ENCODE data around the gene SMIM36. TPM values are rescaled to one million over a fixed set of nuclear protein-coding genes. Genes with fewer than 3 reads are reported as not detected.

The SMIM36 gene
- total RNA-seq: not detected

GRCh38 chr17:55510986-55511721 lies at the start of gene SMIM36:
Gene SMIM36, minus strand, starts transcription at chr17:55511452.
- no peak for TF ChIP-seq CTCF (IDR thresholded peaks at IDR 0.05)
- Histone ChIP-seq H3K4me1 (no peaks in the 10 kb centered on the region), H3K4me3 (no peak within 1 kb of the TSS), H3K9me3 (no peaks in the 10 kb centered on the region), H3K36me3 (no peaks in the 10 kb centered on the region), H3K27ac (no peak within 1 kb of the TSS), H3K27me3 (no peaks in the 10 kb centered on the region)
- DNase-seq (ENCODE audit: low spot score): no peak

DNA sequence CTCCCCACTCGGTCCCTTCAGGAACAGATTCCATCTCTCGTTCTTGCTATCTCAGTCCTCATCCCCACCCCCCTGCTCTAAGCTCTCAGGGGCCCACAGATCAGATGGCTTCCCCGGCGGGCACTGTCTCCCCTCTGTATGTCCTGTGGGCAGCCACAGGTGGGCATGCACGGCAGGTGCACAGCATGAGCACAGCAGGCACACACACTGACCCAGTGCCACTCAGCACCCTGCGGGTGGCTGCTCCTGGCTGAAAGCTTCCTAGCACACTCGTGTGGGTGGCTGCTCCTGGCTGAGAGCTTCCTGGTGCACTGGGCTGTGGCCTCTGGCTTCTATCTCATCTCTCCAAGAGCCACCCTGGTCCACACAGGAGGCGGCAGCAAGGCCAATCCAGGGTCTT lies 44.5 kb upstream of the SMIM36 start:
- no peak for TF ChIP-seq CTCF (IDR thresholded peaks at IDR 0.05)
- no peaks in the 10 kb centered on the region for H3K36me3 ChIP-seq
- H3K9me3 ChIP-seq: no peaks in the 10 kb centered on the region
- H3K27ac ChIP-seq: no peak overlapping the region
- DNase-seq (ENCODE audit: low spot score): no peak
- no peak overlapping the region for H3K4me3 ChIP-seq
- no peaks in the 10 kb centered on the region for H3K27me3 ChIP-seq
- no peaks in the 10 kb centered on the region for H3K4me1 ChIP-seq

DNA sequence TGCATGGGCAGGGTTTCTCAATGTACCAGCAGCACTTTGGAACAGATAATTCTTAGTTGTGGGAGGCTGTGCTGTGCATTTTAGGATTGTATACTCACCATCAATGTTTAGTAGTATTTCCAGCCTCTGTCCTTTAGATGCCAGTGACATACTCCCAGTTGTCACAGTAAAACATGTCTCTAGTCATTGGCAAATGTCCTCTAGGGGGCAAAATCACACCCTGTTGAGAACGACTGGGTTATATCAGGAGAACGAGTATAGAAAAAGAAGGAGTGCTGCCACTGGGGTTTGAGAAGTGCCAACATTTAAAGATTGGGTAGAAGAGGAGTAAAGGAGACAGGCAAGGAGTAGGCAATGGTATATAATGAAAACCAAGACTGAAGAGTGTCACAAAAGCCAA lies 37.9 kb upstream of the SMIM36 start:
- peak; percentile 16 to 26 for TF ChIP-seq CTCF (IDR thresholded peaks at IDR 0.05)

GRCh38 chr17:55546991-55547664 lies 35.9 kb upstream of the SMIM36 start:
- Histone ChIP-seq H3K4me3 (no peak overlapping the region), H3K36me3 (no peaks in the 10 kb centered on the region), H3K27ac (no peak overlapping the region), H3K9me3 (no peaks in the 10 kb centered on the region), H3K27me3 (no peaks in the 10 kb centered on the region), H3K4me1 (no peaks in the 10 kb centered on the region)
- no peak for DNase-seq (ENCODE audit: low spot score)
- TF ChIP-seq CTCF (IDR thresholded peaks at IDR 0.05): no peak

More for the DNA sequence above, 37.9 kb upstream of the SMIM36 start:
- no peaks in the 10 kb centered on the region for H3K9me3 ChIP-seq
- no peaks in the 10 kb centered on the region for H3K36me3 ChIP-seq
- H3K27ac ChIP-seq: no peak overlapping the region
- H3K4me3 ChIP-seq: no peak overlapping the region
- H3K27me3 ChIP-seq: no peaks in the 10 kb centered on the region
- no peak for DNase-seq (ENCODE audit: low spot score)
- no peaks in the 10 kb centered on the region for H3K4me1 ChIP-seq

- DNase-seq (ENCODE audit: low spot score): no peak
- Histone ChIP-seq H3K36me3 (no peaks in the 10 kb centered on the region), H3K9me3 (no peaks in the 10 kb centered on the region), H3K27ac (no peak overlapping the region), H3K27me3 (no peaks in the 10 kb centered on the region), H3K4me1 (no peaks in the 10 kb centered on the region), H3K4me3 (no peak overlapping the region)
- no peak for TF ChIP-seq CTCF (IDR thresholded peaks at IDR 0.05)
These were observed 35.2 kb upstream of the SMIM36 start for GRCh38 chr17:55546481-55546880.
